Sigmoid colon (tissue), 3 donors: ENCODE measurements around the gene C1QTNF5.

Experiments used
- CTCF ChIP-seq, 4 experiments: fragments of 450-650 bp in 3 of 4; fragments of 200-600 bp in 1 of 4; IDR thresholded peaks; one replicate each; pipeline ENCODE4 v1.5.1; 2016 to 2019; ENCODE audit warnings: antibody characterized with exemption in 4 of 4, mild to moderate bottlenecking in 3 of 4, moderate library complexity in 2 of 4
- POLR2A ChIP-seq, 2 donors: fragments of 450-650 bp; IDR thresholded peaks; one replicate each; pipeline ENCODE4 v1.6.1; 2016; ENCODE audit warnings: antibody characterized with exemption in 2 of 2, mild to moderate bottlenecking in 2 of 2, moderate library complexity in 2 of 2

- no peak for TF ChIP-seq POLR2A (IDR thresholded peaks at IDR 0.05)
- no peak for TF ChIP-seq CTCF (IDR thresholded peaks at IDR 0.05)
Measured at GRCh38 chr11:119293461-119293860, 47.2 kb downstream of the C1QTNF5 start.
